K562 (cell line): Measurements from ENCODE around the gene DNAH10. TPM values are rescaled to one million over a fixed set of nuclear protein-coding genes. Genes with fewer than 3 reads are reported as not detected.

Source experiments
- BRD4 ChIP-seq: fragments of 200-600 bp; sonication (generic); IDR thresholded peaks from 2 replicates; pipeline ENCODE4 v1.6.1; 2017; ENCODE audit warnings: inconsistent platforms
- COPS2 ChIP-seq: fragments of 450-650 bp; conservative IDR thresholded peaks from 2 replicates; pipeline ENCODE4 v1.6.1; 2016; ENCODE audit warnings: mild to moderate bottlenecking, moderate library complexity
- CTBP1 ChIP-seq: fragments of 450-650 bp; IDR thresholded peaks from 2 replicates; pipeline ENCODE4 v1.6.1; 2016; ENCODE audit warnings: borderline replicate concordance
- DACH1 ChIP-seq: fragments of 450-650 bp; IDR thresholded peaks from 2 replicates; pipeline ENCODE4 v1.6.1; 2018; ENCODE audit not compliant: partially characterized antibody
- DPF2 ChIP-seq: fragments of 450-650 bp; IDR thresholded peaks from 2 replicates; pipeline ENCODE4 v1.6.1; 2016
- GATAD2B ChIP-seq: fragments of 450-650 bp; IDR thresholded peaks from 2 replicates; pipeline ENCODE4 v1.6.1; 2017; ENCODE audit warnings: mild to moderate bottlenecking, borderline replicate concordance
- HMBOX1 ChIP-seq: sonication (generic); IDR thresholded peaks from 2 replicates; pipeline ENCODE4 v1.6.1; 2016
- KDM5B ChIP-seq: fragments of 200-600 bp; sonication (generic); IDR thresholded peaks from 2 replicates; pipeline ENCODE4 v1.6.1; 2012; ENCODE audit warnings: low read depth, mild to moderate bottlenecking, moderate library complexity, low read length, control low read depth, inconsistent platforms; ENCODE audit not compliant: insufficient replicate concordance
- NR4A1 ChIP-seq, 2 experiments: fragments of 250-450 bp in 1 of 2; fragments of 450-650 bp in 1 of 2; sonication (Bioruptor Pico) in 1 of 2; IDR thresholded peaks; 2 replicates each; pipeline versions ENCODE4 v1.4.0 to v1.6.1; 2016 to 2020; ENCODE audit warnings: mild to moderate bottlenecking in 2 of 2, missing compliant biosample characterization in 1 of 2, missing genetic modification characterization in 1 of 2, moderate library complexity in 1 of 2
- PKNOX1 ChIP-seq: fragments of 450-650 bp; IDR thresholded peaks from 2 replicates; pipeline ENCODE4 v1.6.1; 2016
- POLR2A ChIP-seq: fragments of 450-650 bp; conservative IDR thresholded peaks from 2 replicates; pipeline ENCODE4 v1.6.1; 2016
- POLR2B ChIP-seq: fragments of 450-650 bp; IDR thresholded peaks from 2 replicates; pipeline ENCODE4 v1.6.1; 2018; ENCODE audit warnings: low read depth; ENCODE audit not compliant: partially characterized antibody
- SIN3A ChIP-seq, 2 experiments: fragments of 150-350 bp in 1 of 2; IDR thresholded peaks; 2 replicates each; pipeline ENCODE4 v1.6.1; 2011 to 2016; ENCODE audit warnings: borderline replicate concordance in 2 of 2, low read depth in 2 of 2, low read length in 2 of 2, mild to moderate bottlenecking in 2 of 2, moderate library complexity in 2 of 2; ENCODE audit not compliant: control insufficient read depth in 1 of 2
- SIN3B ChIP-seq: fragments of 450-650 bp; IDR thresholded peaks from 2 replicates; pipeline ENCODE4 v1.6.1; 2017; ENCODE audit warnings: low read depth, mild to moderate bottlenecking, moderate library complexity
- SMARCE1 ChIP-seq: fragments of 450-650 bp; IDR thresholded peaks from 2 replicates; pipeline ENCODE4 v1.7.1; 2016; ENCODE audit warnings: mild to moderate bottlenecking
- SPI1 ChIP-seq: IDR thresholded peaks from 2 replicates; pipeline ENCODE4 v1.6.1; 2011; ENCODE audit warnings: low read depth, low read length, control low read depth, borderline replicate concordance
- TFAM ChIP-seq: fragments of 250-450 bp; sonication (Bioruptor Pico); conservative IDR thresholded peaks from 2 replicates; pipeline ENCODE4 v1.5.0; 2021; ENCODE audit warnings: mild to moderate bottlenecking, moderate library complexity
- VEZF1 ChIP-seq: fragments of 200-800 bp; sonication (Bioruptor generic); IDR thresholded peaks from 2 replicates; pipeline ENCODE4 v1.6.1; 2017; ENCODE audit warnings: missing genetic modification characterization, missing compliant biosample characterization
- ZC3H11A ChIP-seq: IDR thresholded peaks from 2 replicates; pipeline ENCODE4 v1.6.1; 2012; ENCODE audit warnings: low read depth, low read length, improper control_type of control experiment
- ZNF263 ChIP-seq: sonication (generic); formaldehyde crosslinking; IDR thresholded peaks from 2 replicates; pipeline ENCODE4 v1.8.0; 2022; ENCODE audit warnings: mild to moderate bottlenecking, missing genetic modification reagents, borderline replicate concordance
- ZNF436 ChIP-seq: fragments of 250-450, 450-650 bp; sonication (Bioruptor Pico); formaldehyde crosslinking; IDR thresholded peaks from 2 replicates; pipeline ENCODE4 v1.7.0; 2020; ENCODE audit warnings: mild to moderate bottlenecking
- polyA plus RNA-seq, 8 experiments: library from polyadenylated mRNA; depleted of rRNA in 4 of 8; stranded (reverse) in 5 of 8; unstranded in 3 of 8; fragments of >200 nt; fragmentation: Nextera tagmentation in 2 of 8; fragmentation: Illumina TruSeq in 1 of 8; extraction: Ambion mirVana in 2 of 8; extraction: Trizol in 1 of 8; gene quantifications; 2 replicates each; pipeline versions ENCODE4 v1.2.1 to v1.2.3, GENCODE V29; 2011 to 2014; ENCODE audit warnings: inconsistent platforms in 1 of 8, missing spikeins in 1 of 8
- total RNA-seq, 7 experiments: library from RNA; depleted of rRNA in 6 of 7; stranded (reverse); fragments of >200 nt in 6 of 7; fragmentation: Illumina TruSeq in 2 of 7; extraction: Trizol in 2 of 7; gene quantifications; 2 replicates each; pipeline versions ENCODE4 v1.2.1 to v1.2.3, GENCODE V29; 2011 to 2021; ENCODE audit warnings: low replicate concordance in 1 of 7

The DNAH10 gene
- total and polyA plus RNA-seq, 9 of the 15 experiments (the other 6 are each of a cell fraction or from before 2014, with no cell fraction given), result 0.01 to 0.06 (median 0.04) TPM; not detected in 1

- peak; percentile 96 for TF ChIP-seq HMBOX1
- TF ChIP-seq SPI1, result no peak
- TF ChIP-seq VEZF1, result peak; percentile 59
- peak; percentile 93 for TF ChIP-seq PKNOX1
- no peak for TF ChIP-seq DPF2
- no peak for TF ChIP-seq DACH1
- no peak for TF ChIP-seq SMARCE1
- TF ChIP-seq SIN3A (IDR thresholded peaks at IDR 0.05; ENCODE audit: borderline replicate concordance in 2 of 2, control insufficient read depth in 1 of 2, low read depth in 2 of 2, low read length in 2 of 2), result no peak
- TF ChIP-seq NR4A1 (CRISPR knock-in tag; IDR thresholded peaks at IDR 0.05), result 0 out of 2 replicates have a peak, but pooled peaks have one; percentile 23
- no peak for TF ChIP-seq NR4A1 (tag; IDR thresholded peaks at IDR 0.05)
- TF ChIP-seq ZNF263 (CRISPR knock-in tag), result peak; percentile 63; the same call in 1 of the 2 replicates
- TF ChIP-seq KDM5B, result peak; percentile 36
- TF ChIP-seq POLR2B, result no peak
- no peak for TF ChIP-seq BRD4
- 0 out of 2 replicates have a peak, but pooled peaks have one; percentile 5 for TF ChIP-seq POLR2A
- no peak for TF ChIP-seq ZC3H11A
- TF ChIP-seq CTBP1, result peak; percentile 55; the same call in 1 of the 2 replicates
- 0 out of 2 replicates have a peak, but pooled peaks have one; percentile 13 for TF ChIP-seq ZNF436
- TF ChIP-seq TFAM (CRISPR knock-in tag), result no peak
- TF ChIP-seq COPS2, result no peak
- no peak for TF ChIP-seq GATAD2B
- TF ChIP-seq SIN3B, result 0 out of 2 replicates have a peak, but pooled peaks have one; percentile 6
Measured at GRCh38 chr12:123713823-123714585, 48.1 kb upstream of the DNAH10 start (continued).
